Neuronal stem cell (in vitro differentiated cells): ENCODE data around the gene C5orf58.

Experiments used
- DNase-seq: peaks from one replicate; pipeline ENCODE4 v3.0.0-alpha.2; 2013; ENCODE audit warnings: low spot score
- H2AFZ ChIP-seq: one replicate; pipeline ENCODE4 v1.6.1; 2013; ENCODE audit warnings: mild to moderate bottlenecking, low read length, inconsistent platforms
- H2AK5ac ChIP-seq: 2 replicates; pipeline ENCODE4 v1.6.1; 2013; ENCODE audit warnings: low read depth, mild to moderate bottlenecking, inconsistent platforms, low read length, moderate library complexity, mixed read lengths
- H2BK120ac ChIP-seq: 2 replicates; pipeline ENCODE4 v1.6.1; 2013; ENCODE audit warnings: low read depth, mild to moderate bottlenecking, inconsistent platforms, low read length, moderate library complexity, mixed read lengths
- H2BK12ac ChIP-seq: one replicate; pipeline ENCODE4 v1.6.1; 2013; ENCODE audit warnings: low read length, inconsistent platforms
- H2BK15ac ChIP-seq: 2 replicates; pipeline ENCODE4 v1.6.1; 2013; ENCODE audit warnings: mild to moderate bottlenecking, low read length, inconsistent platforms, mixed read lengths
- H2BK5ac ChIP-seq: one replicate; pipeline ENCODE4 v1.6.1; 2013; ENCODE audit warnings: inconsistent platforms, mild to moderate bottlenecking, low read length, moderate library complexity
- H3K14ac ChIP-seq: one replicate; pipeline ENCODE4 v1.6.1; 2013; ENCODE audit warnings: low read length, inconsistent platforms
- H3K18ac ChIP-seq: 2 replicates; pipeline ENCODE4 v1.6.1; 2013; ENCODE audit warnings: low read length, inconsistent platforms
- H3K23ac ChIP-seq: 2 replicates; pipeline ENCODE4 v1.6.1; 2013; ENCODE audit warnings: low read depth, mild to moderate bottlenecking, mixed read lengths, low read length, inconsistent platforms; ENCODE audit not compliant: poor library complexity
- H3K27ac ChIP-seq: replicated peaks from 3 replicates; pipeline ENCODE4 v1.5.1; 2013; ENCODE audit warnings: low read length, inconsistent platforms
- H3K27me3 ChIP-seq, 3 experiments: 2 replicates each; pipeline ENCODE4 v1.6.1; 2013; ENCODE audit warnings: low read length in 3 of 3, mild to moderate bottlenecking in 2 of 3, inconsistent platforms in 1 of 3, low read depth in 1 of 3, mixed read lengths in 1 of 3, moderate library complexity in 1 of 3; ENCODE audit not compliant: control insufficient read depth in 3 of 3, insufficient read depth in 3 of 3
- H3K36me3 ChIP-seq, 2 donors: replicated peaks in 1 of 2; 2 replicates each; pipeline ENCODE4 v1.6.1; 2013; ENCODE audit warnings: low read length in 2 of 2; ENCODE audit not compliant: control insufficient read depth in 2 of 2, insufficient read depth in 2 of 2
- H3K4ac ChIP-seq: 2 replicates; pipeline ENCODE4 v1.6.1; 2013; ENCODE audit warnings: inconsistent platforms, mild to moderate bottlenecking, low read length, moderate library complexity
- H3K4me1 ChIP-seq, 2 donors: 1 replicate in 1 of 2; 2 replicates in 1 of 2; pipeline ENCODE4 v1.6.1; 2013; ENCODE audit warnings: low read length in 2 of 2, low read depth in 1 of 2; ENCODE audit not compliant: control insufficient read depth in 2 of 2, insufficient read depth in 1 of 2
- H3K4me2 ChIP-seq: one replicate; pipeline ENCODE4 v1.6.1; 2013; ENCODE audit warnings: mild to moderate bottlenecking, low read length, inconsistent platforms; ENCODE audit not compliant: insufficient read depth, poor library complexity, severe bottlenecking
- H3K4me3 ChIP-seq, 2 donors: 2 replicates each; pipeline ENCODE4 v1.5.1; 2013; ENCODE audit warnings: low read length in 2 of 2, mild to moderate bottlenecking in 2 of 2, inconsistent platforms in 1 of 2, moderate library complexity in 1 of 2
- H3K79me1 ChIP-seq: one replicate; pipeline ENCODE4 v1.6.1; 2013; ENCODE audit warnings: low read depth, mild to moderate bottlenecking, inconsistent platforms, low read length, moderate library complexity
- H3K9ac ChIP-seq: one replicate; pipeline ENCODE4 v1.6.1; 2013; ENCODE audit warnings: mild to moderate bottlenecking, low read depth, low read length, inconsistent platforms; ENCODE audit not compliant: poor library complexity
- H3K9me3 ChIP-seq, 2 donors: replicated peaks in 1 of 2; 2 replicates each; pipeline versions ENCODE3 to v1.6.1; 2013; ENCODE audit warnings: low read length in 2 of 2, mild to moderate bottlenecking in 2 of 2, inconsistent platforms in 1 of 2, low read depth in 1 of 2, mixed read lengths in 1 of 2, moderate library complexity in 1 of 2; ENCODE audit not compliant: control insufficient read depth in 2 of 2, insufficient read depth in 1 of 2
- H4K8ac ChIP-seq: one replicate; pipeline ENCODE4 v1.6.1; 2013; ENCODE audit warnings: low read depth, mild to moderate bottlenecking, inconsistent platforms, low read length, moderate library complexity
- H4K91ac ChIP-seq: one replicate; pipeline ENCODE4 v1.6.1; 2013; ENCODE audit warnings: low read length, low read depth, mild to moderate bottlenecking, inconsistent platforms; ENCODE audit not compliant: poor library complexity
- WGBS, 2 donors: extraction: QIAGEN DNeasy Blood & Tissue Kit; methylation state at CpG; one replicate each; pipeline ENCODE4 v1.1.7; 2013; ENCODE audit warnings: missing lambda C conversion rate in 2 of 2, mixed read lengths in 1 of 2; ENCODE audit not compliant: insufficient read length in 2 of 2, insufficient replicate concordance in 1 of 2; ENCODE audit errors: extremely low coverage in 2 of 2; 5-methylcytosine and 5-hydroxymethylcytosine counted together

C5orf58 gene

GRCh38 chr5:170266570-170267381 is 34.0 kb downstream of the C5orf58 start:
- Histone ChIP-seq H2BK15ac (no peak overlapping the region), H3K9me3 (no peaks in the 10 kb centered on the region), H3K4ac (no peak overlapping the region), H2AK5ac (peak overlapping the region; percentile 76), H3K23ac (no peak overlapping the region), H3K4me1 (peaks cover 0 to 15% of the 10 kb centered on the region in 2 donors), H2BK120ac (no peak overlapping the region), H4K91ac (no peak overlapping the region), H2BK5ac (no peak overlapping the region), H3K79me1 (no peaks in the 10 kb centered on the region), H3K14ac (no peak overlapping the region), H3K36me3 (no peaks in the 10 kb centered on the region), H4K8ac (no peak overlapping the region), H3K4me3 (no peak overlapping the region), H2AFZ (no peak overlapping the region), H3K27me3 (peaks cover 0 to 4% (median 0%) of the 10 kb centered on the region in 3 experiments), H3K9ac (no peak overlapping the region), H3K18ac (peak overlapping the region; percentile 39), H3K4me2 (no peak overlapping the region), H3K27ac (no peak overlapping the region), H2BK12ac (no peak overlapping the region)
- WGBS, 2 donors, result no CpG with 5 or more reads among the region's 17 CpGs
- no peak for DNase-seq

GRCh38 chr5:170267431-170268152 is 34.8 kb downstream of the C5orf58 start:
- Histone ChIP-seq H3K4me2 (no peak overlapping the region), H3K36me3 (no peaks in the 10 kb centered on the region), H3K4me3 (no peak overlapping the region), H2AFZ (no peak overlapping the region), H3K27me3 (peaks cover 0 to 4% (median 0%) of the 10 kb centered on the region in 3 experiments), H3K27ac (no peak overlapping the region), H3K9me3 (no peaks in the 10 kb centered on the region), H3K4ac (no peak overlapping the region), H4K91ac (no peak overlapping the region), H3K9ac (no peak overlapping the region), H2BK12ac (no peak overlapping the region), H2BK5ac (no peak overlapping the region), H3K79me1 (no peaks in the 10 kb centered on the region), H2BK120ac (no peak overlapping the region), H3K23ac (no peak overlapping the region), H3K4me1 (peaks cover 0 to 13% of the 10 kb centered on the region in 2 donors), H2BK15ac (no peak overlapping the region), H3K18ac (no peak overlapping the region), H4K8ac (no peak overlapping the region), H3K14ac (no peak overlapping the region), H2AK5ac (no peak overlapping the region)
- DNase-seq, result peak; percentile 74
- no CpG with 5 or more reads among the region's 16 CpGs for WGBS, 2 donors

GRCh38 chr5:170268153-170268689 is 35.4 kb downstream of the C5orf58 start:
- Histone ChIP-seq H3K79me1 (no peaks in the 10 kb centered on the region), H4K8ac (no peak overlapping the region), H3K27me3 (peaks cover 0 to 4% (median 0%) of the 10 kb centered on the region in 3 experiments), H3K27ac (no peak overlapping the region), H2AFZ (no peak overlapping the region), H2BK15ac (no peak overlapping the region), H4K91ac (no peak overlapping the region), H3K4me3 (no peak overlapping the region), H2BK5ac (no peak overlapping the region), H3K9ac (no peak overlapping the region), H3K18ac (no peak overlapping the region), H3K4ac (no peak overlapping the region), H3K36me3 (no peaks in the 10 kb centered on the region), H2AK5ac (no peak overlapping the region), H3K9me3 (no peaks in the 10 kb centered on the region), H3K23ac (no peak overlapping the region), H3K4me1 (peaks cover 0 to 12% of the 10 kb centered on the region in 2 donors), H3K4me2 (no peak overlapping the region), H2BK12ac (no peak overlapping the region), H3K14ac (no peak overlapping the region), H2BK120ac (no peak overlapping the region)
- WGBS, 2 donors, result no CpG with 5 or more reads among the region's 15 CpGs
- DNase-seq, result no peak

GRCh38 chr5:170268884-170269283 is 36.1 kb downstream of the C5orf58 start:
- no peak for DNase-seq
- Histone ChIP-seq H3K4me3 (no peak overlapping the region), H2AK5ac (no peak overlapping the region), H2BK15ac (no peak overlapping the region), H3K27ac (no peak overlapping the region), H4K8ac (no peak overlapping the region), H3K9me3 (no peaks in the 10 kb centered on the region), H3K4ac (no peak overlapping the region), H3K36me3 (no peaks in the 10 kb centered on the region), H3K18ac (peak overlapping the region; percentile 21), H3K4me2 (no peak overlapping the region), H3K23ac (no peak overlapping the region), H2AFZ (no peak overlapping the region), H3K27me3 (peaks cover 0 to 4% (median 0%) of the 10 kb centered on the region in 3 experiments), H2BK5ac (no peak overlapping the region), H3K14ac (no peak overlapping the region), H3K9ac (no peak overlapping the region), H3K79me1 (no peaks in the 10 kb centered on the region), H2BK12ac (no peak overlapping the region), H4K91ac (no peak overlapping the region), H3K4me1 (peaks cover 0 to 13% of the 10 kb centered on the region in 2 donors), H2BK120ac (no peak overlapping the region)
- WGBS, 2 donors, result no CpG with 5 or more reads among the region's 3 CpGs
